ENCODE results near the gene CENPX. TPM values are rescaled to one million over a fixed set of nuclear protein-coding genes. Genes with fewer than 3 reads are reported as not detected.
A peak's percentile ranks its signal among the peaks of the same experiment; 100 is the strongest.

The CENPX gene
- total and polyA plus RNA-seq, 2 of the 13 experiments (the other 11 are each of a cell fraction or from before 2014, with no cell fraction given) = 92.7 to 170 TPM

DNA sequence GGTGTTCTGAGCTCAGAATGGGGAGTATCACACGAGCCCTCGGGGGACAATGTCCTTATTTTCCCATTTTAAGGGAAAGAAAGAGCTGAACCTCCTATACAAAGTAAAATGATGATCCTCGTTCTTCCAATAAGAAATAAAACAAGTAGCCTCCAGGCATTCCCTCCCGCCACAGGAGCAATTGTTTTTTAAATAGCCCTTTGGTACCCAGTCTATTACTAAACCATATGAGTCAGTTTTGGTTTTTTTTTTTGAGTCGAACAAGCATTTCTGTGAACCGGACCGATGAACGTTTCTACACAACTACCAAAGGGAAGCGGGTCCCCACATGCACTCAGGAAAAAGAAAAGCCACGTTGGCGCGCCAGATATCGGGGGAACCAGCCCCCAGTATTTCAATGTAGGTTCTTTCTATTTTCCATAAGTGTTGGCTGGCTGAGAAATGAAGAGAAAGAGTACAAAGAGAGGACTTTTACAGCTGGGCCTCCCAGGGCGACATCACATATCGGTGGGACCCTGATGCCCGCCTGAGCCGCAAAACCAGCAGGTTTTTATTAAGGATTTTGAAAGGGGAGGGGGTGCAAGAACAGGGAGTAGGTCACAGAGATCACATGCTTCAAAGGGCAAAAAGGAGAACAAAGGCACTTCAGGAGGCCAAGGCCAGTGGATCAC lies 18.6 kb upstream of the CENPX start:
- no peak for DNase-seq (ENCODE audit: low spot score)
- CTCF ChIA-PET (ENCODE audit: low intra/inter-chr PET ratio, low total read pairs) = no interaction called here
- no peak for ATAC-seq
- H3K4me3 ChIP-seq (replicated peaks in 1 of 3; ENCODE audit: insufficient read depth in 1 of 3, low read depth in 2 of 3, low read length in 3 of 3) = no peak overlapping the region
- H3K36me3 ChIP-seq (replicated peaks in 1 of 2; ENCODE audit: control insufficient read depth in 1 of 2, insufficient read depth in 2 of 2, low read length in 2 of 2) = peaks cover 0 to 2% of the 10 kb centered on the region in 2 experiments; a peak in 2 of 5 replicates
- POLR2A ChIA-PET = interaction anchor here (1.0 kb wide), 1 partner anchor 9 kb away, joined by 3 read pairs; no protein-coding TSS in a partner anchor
- 65% methylated on average over 17 of the region's 17 CpGs for WGBS (ENCODE audit: low lambda C conversion rate)
- H4K20me1 ChIP-seq (ENCODE audit: insufficient read depth, low read length) = peaks cover 8% of the 10 kb centered on the region
- H3K4me1 ChIP-seq (ENCODE audit: insufficient read depth, low read length) = peaks cover 63% of the 10 kb centered on the region
- no peaks in the 10 kb centered on the region for H3K27me3 ChIP-seq (ENCODE audit: control insufficient read depth in 1 of 2, insufficient read depth in 2 of 2, low read length in 2 of 2)
- in situ Hi-C loops (cut with HindIII; ENCODE audit: extremely low pct_ligation_motif_present, low pct_unique_long_range_greater_than_20kb) = no loop called here
- no peak overlapping the region for H3K4me2 ChIP-seq (ENCODE audit: low read depth, low read length)
- H3K9ac ChIP-seq (ENCODE audit: insufficient read depth, low read depth, low read length) = no peak overlapping the region
- H3K27ac ChIP-seq (ENCODE audit: extremely low read length, insufficient read depth, low read length) = no peak overlapping the region
- FAIRE-seq = no peak
- no peaks in the 10 kb centered on the region for H3K9me3 ChIP-seq (ENCODE audit: low read length)
- intact Hi-C loops (cut with micrococcal nuclease; ENCODE audit: unreplicated experiment) = no loop called here
- H2AFZ ChIP-seq (ENCODE audit: low read length) = no peak overlapping the region
- peaks cover 7% of the 10 kb centered on the region for H3K79me2 ChIP-seq (ENCODE audit: insufficient read depth, low read length)
- BruUV-seq (replicated peaks) = no TSS peak
- TF ChIP-seq AKAP8 (CRISPR knock-in tag; IDR thresholded peaks at IDR 0.05) = no peak
- TF ChIP-seq HMG20B (CRISPR knock-in tag; conservative IDR thresholded peaks at IDR 0.05) = no peak
- TF ChIP-seq PITX1 (CRISPR knock-in tag; IDR thresholded peaks at IDR 0.05) = no peak
- peak; percentile 36; the same call in 1 of the 2 replicates for TF ChIP-seq RARA (CRISPR knock-in tag; IDR thresholded peaks at IDR 0.05)
- TF ChIP-seq HMG20A (CRISPR knock-in tag; IDR thresholded peaks at IDR 0.05; ENCODE audit: borderline replicate concordance) = no peak
- TF ChIP-seq, protein P1, sequence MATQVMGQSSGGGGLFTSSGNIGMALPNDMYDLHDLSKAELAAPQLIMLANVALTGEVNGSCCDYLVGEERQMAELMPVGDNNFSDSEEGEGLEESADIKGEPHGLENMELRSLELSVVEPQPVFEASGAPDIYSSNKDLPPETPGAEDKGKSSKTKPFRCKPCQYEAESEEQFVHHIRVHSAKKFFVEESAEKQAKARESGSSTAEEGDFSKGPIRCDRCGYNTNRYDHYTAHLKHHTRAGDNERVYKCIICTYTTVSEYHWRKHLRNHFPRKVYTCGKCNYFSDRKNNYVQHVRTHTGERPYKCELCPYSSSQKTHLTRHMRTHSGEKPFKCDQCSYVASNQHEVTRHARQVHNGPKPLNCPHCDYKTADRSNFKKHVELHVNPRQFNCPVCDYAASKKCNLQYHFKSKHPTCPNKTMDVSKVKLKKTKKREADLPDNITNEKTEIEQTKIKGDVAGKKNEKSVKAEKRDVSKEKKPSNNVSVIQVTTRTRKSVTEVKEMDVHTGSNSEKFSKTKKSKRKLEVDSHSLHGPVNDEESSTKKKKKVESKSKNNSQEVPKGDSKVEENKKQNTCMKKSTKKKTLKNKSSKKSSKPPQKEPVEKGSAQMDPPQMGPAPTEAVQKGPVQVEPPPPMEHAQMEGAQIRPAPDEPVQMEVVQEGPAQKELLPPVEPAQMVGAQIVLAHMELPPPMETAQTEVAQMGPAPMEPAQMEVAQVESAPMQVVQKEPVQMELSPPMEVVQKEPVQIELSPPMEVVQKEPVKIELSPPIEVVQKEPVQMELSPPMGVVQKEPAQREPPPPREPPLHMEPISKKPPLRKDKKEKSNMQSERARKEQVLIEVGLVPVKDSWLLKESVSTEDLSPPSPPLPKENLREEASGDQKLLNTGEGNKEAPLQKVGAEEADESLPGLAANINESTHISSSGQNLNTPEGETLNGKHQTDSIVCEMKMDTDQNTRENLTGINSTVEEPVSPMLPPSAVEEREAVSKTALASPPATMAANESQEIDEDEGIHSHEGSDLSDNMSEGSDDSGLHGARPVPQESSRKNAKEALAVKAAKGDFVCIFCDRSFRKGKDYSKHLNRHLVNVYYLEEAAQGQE (IDR thresholded peaks at IDR 0.05; ENCODE audit: borderline replicate concordance in 1 of 2, low read depth in 1 of 2, low read length in 2 of 2) = no peak
- no peak for TF ChIP-seq ZNF234 (CRISPR knock-in tag; conservative IDR thresholded peaks at IDR 0.05)
- TF ChIP-seq, protein P2, sequence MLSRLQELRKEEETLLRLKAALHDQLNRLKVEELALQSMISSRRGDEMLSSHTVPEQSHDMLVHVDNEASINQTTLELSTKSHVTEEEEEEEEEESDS (CRISPR knock-in tag; IDR thresholded peaks at IDR 0.05; ENCODE audit: borderline replicate concordance) = no peak
- TF ChIP-seq NR2F1 (CRISPR knock-in tag; IDR thresholded peaks at IDR 0.05) = peak in 1 of 2 experiments; percentile 35; a peak in 1 of 4 replicates
- TF ChIP-seq, protein P3, sequence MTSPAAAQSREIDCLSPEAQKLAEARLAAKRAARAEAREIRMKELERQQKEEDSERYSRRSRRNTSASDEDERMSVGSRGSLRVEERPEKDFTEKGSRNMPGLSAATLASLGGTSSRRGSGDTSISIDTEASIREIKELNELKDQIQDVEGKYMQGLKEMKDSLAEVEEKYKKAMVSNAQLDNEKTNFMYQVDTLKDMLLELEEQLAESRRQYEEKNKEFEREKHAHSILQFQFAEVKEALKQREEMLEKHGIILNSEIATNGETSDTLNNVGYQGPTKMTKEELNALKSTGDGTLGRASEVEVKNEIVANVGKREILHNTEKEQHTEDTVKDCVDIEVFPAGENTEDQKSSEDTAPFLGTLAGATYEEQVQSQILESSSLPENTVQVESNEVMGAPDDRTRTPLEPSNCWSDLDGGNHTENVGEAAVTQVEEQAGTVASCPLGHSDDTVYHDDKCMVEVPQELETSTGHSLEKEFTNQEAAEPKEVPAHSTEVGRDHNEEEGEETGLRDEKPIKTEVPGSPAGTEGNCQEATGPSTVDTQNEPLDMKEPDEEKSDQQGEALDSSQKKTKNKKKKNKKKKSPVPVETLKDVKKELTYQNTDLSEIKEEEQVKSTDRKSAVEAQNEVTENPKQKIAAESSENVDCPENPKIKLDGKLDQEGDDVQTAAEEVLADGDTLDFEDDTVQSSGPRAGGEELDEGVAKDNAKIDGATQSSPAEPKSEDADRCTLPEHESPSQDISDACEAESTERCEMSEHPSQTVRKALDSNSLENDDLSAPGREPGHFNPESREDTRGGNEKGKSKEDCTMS (CRISPR knock-in tag; conservative IDR thresholded peaks at IDR 0.05) = no peak

Data from HepG2 (cell line).